Loucy (cell line): ENCODE measurements around the gene RAD21L1.

Experiments used
- H2AFZ ChIP-seq: fragments of 200-600 bp; sonication (generic); 2 replicates; pipeline ENCODE4 v1.6.0; 2016; ENCODE audit warnings: antibody characterized with exemption, mild to moderate bottlenecking, low read length, moderate library complexity
- H3F3A ChIP-seq: fragments of 200-600 bp; 2 replicates; pipeline ENCODE4 v1.6.0; 2016; ENCODE audit warnings: antibody characterized with exemption, low read depth, mild to moderate bottlenecking
- H3K27me3 ChIP-seq: fragments of 200-600 bp; sonication (generic); 2 replicates; pipeline ENCODE4 v1.6.1; 2014; ENCODE audit warnings: low read length, mild to moderate bottlenecking; ENCODE audit not compliant: insufficient read depth, poor library complexity, severe bottlenecking
- H3K36me3 ChIP-seq: fragments of 200-600 bp; sonication (generic); 2 replicates; pipeline ENCODE4 v1.6.1; 2016; ENCODE audit warnings: low read length; ENCODE audit not compliant: insufficient read depth
- H3K4me1 ChIP-seq: fragments of 200-600 bp; sonication (generic); 2 replicates; pipeline ENCODE4 v1.5.1; 2014; ENCODE audit warnings: low read length, mild to moderate bottlenecking; ENCODE audit not compliant: insufficient read depth, poor library complexity, severe bottlenecking
- H3K4me2 ChIP-seq: fragments of 200-600 bp; sonication (generic); 2 replicates; pipeline ENCODE4 v1.6.0; 2014; ENCODE audit warnings: antibody characterized with exemption, low read length, low read depth, mild to moderate bottlenecking; ENCODE audit not compliant: poor library complexity, severe bottlenecking
- H3K4me3 ChIP-seq: fragments of 200-600 bp; sonication (generic); 2 replicates; pipeline ENCODE4 v1.5.1; 2014; ENCODE audit warnings: low read length, mild to moderate bottlenecking, mixed read lengths; ENCODE audit not compliant: poor library complexity, severe bottlenecking
- H3K79me2 ChIP-seq: fragments of 200-600 bp; sonication (generic); 2 replicates; pipeline ENCODE4 v1.6.1; 2014; ENCODE audit warnings: low read length; ENCODE audit not compliant: insufficient read depth
- H3K9ac ChIP-seq: fragments of 200-600 bp; sonication (generic); 2 replicates; pipeline ENCODE4 v1.6.0; 2014; ENCODE audit warnings: mild to moderate bottlenecking, low read depth, low read length, moderate library complexity; ENCODE audit not compliant: poor library complexity, severe bottlenecking
- H3K9me2 ChIP-seq: fragments of 200-600 bp; sonication (generic); replicated peaks from 2 replicates; pipeline ENCODE4 v1.6.1; 2016; ENCODE audit warnings: low read depth, low read length, mixed read lengths
- H3K9me3 ChIP-seq: fragments of 200-600 bp; sonication (generic); 2 replicates; pipeline ENCODE4 v1.6.1; 2014; ENCODE audit warnings: mild to moderate bottlenecking, antibody characterized with exemption, low read length, low read depth; ENCODE audit not compliant: insufficient read depth
- H4K20me1 ChIP-seq: fragments of 200-600 bp; sonication (generic); 2 replicates; pipeline ENCODE4 v1.6.0; 2014; ENCODE audit warnings: antibody characterized with exemption, low read length, mild to moderate bottlenecking; ENCODE audit not compliant: insufficient read depth, poor library complexity, severe bottlenecking
- EZH2phosphoT487 ChIP-seq: fragments of 200-600 bp; IDR thresholded peaks from 2 replicates; pipeline ENCODE4 v1.6.1; 2018; ENCODE audit warnings: antibody characterized with exemption, mild to moderate bottlenecking, moderate library complexity, borderline replicate concordance
- TF ChIP-seq, protein P1 (sequence below): fragments of 200-600 bp; sonication (generic); conservative IDR thresholded peaks from 2 replicates; pipeline ENCODE4 v1.5.1; 2014; ENCODE audit warnings: mild to moderate bottlenecking, antibody characterized with exemption, low read length

RAD21L1 gene

DNA sequence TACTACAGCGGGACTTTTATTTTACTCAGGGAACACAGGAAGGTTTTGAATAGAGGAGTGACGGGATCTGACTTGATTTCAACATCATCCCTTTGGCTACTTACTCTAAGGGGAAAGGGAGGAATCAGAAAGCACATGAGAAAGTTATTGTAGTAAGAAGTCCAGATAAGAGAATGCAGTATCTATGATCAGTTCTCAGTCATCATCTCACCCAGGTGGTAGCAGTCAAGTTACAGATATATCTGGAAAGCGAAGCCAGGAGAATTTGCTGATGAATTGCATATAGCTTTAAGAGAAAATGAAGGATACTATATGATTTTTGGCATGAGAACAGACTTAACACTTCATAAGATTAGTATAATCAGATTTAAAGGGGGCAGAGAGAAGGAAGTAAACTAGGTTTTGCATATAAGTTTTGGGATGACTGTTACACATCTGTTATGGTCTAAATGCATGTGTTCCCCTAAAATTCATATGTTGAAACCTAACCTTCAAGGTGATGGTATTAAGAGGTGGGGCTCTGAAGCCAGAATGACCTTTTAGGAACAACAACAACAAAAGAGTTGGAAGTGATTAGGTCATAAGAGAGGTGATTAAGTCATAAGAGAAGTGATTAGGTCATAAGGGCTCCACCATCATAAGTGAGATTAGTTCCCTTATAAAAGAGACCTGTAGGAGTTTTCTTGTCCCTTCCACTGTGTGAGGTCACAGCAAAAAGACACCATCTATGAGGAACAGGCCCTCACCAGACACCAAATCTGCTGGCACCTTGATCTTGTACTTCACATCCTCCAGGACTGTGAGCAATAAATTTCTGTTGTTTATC lies 6.7 kb downstream of the RAD21L1 start:
- Histone ChIP-seq H3K4me3 (no peak overlapping the region), H2AFZ (no peak overlapping the region), H3K9ac (no peak overlapping the region), H3F3A (no peaks in the 10 kb centered on the region), H3K4me1 (no peaks in the 10 kb centered on the region), H4K20me1 (no peaks in the 10 kb centered on the region), H3K27me3 (no peaks in the 10 kb centered on the region), H3K36me3 (no peaks in the 10 kb centered on the region), H3K4me2 (no peak overlapping the region), H3K79me2 (no peaks in the 10 kb centered on the region), H3K9me3 (no peaks in the 10 kb centered on the region), H3K9me2 (no peaks in the 10 kb centered on the region)
- TF ChIP-seq, protein P1, sequence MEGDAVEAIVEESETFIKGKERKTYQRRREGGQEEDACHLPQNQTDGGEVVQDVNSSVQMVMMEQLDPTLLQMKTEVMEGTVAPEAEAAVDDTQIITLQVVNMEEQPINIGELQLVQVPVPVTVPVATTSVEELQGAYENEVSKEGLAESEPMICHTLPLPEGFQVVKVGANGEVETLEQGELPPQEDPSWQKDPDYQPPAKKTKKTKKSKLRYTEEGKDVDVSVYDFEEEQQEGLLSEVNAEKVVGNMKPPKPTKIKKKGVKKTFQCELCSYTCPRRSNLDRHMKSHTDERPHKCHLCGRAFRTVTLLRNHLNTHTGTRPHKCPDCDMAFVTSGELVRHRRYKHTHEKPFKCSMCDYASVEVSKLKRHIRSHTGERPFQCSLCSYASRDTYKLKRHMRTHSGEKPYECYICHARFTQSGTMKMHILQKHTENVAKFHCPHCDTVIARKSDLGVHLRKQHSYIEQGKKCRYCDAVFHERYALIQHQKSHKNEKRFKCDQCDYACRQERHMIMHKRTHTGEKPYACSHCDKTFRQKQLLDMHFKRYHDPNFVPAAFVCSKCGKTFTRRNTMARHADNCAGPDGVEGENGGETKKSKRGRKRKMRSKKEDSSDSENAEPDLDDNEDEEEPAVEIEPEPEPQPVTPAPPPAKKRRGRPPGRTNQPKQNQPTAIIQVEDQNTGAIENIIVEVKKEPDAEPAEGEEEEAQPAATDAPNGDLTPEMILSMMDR = no peak
- TF ChIP-seq EZH2phosphoT487 = no peak

DNA sequence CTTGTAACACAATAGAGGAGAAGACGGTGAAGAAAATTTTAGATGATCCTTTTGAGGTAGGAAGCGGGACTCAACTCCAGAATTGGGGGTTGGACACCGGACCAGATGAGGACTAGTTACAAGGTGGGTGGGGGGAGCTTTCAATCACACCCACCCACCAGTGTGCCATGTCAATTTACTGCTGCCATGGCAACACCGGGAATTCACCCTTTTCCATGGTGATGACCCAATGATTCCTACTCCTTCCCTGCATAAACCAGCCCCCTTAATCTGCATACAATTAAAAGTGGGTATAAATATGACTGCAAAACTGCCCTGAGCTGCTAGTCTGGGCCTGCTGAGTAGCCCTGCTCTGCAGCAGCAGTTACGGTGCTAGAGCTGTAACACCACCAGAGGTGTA lies 14.7 kb downstream of the RAD21L1 start:
- Histone ChIP-seq H3K36me3 (no peaks in the 10 kb centered on the region), H3K9ac (no peak overlapping the region), H4K20me1 (no peaks in the 10 kb centered on the region), H3K4me1 (no peaks in the 10 kb centered on the region), H3K27me3 (no peaks in the 10 kb centered on the region), H3K79me2 (no peaks in the 10 kb centered on the region), H3K4me3 (no peak overlapping the region), H2AFZ (no peak overlapping the region), H3K9me3 (no peaks in the 10 kb centered on the region), H3K9me2 (no peaks in the 10 kb centered on the region), H3F3A (no peaks in the 10 kb centered on the region), H3K4me2 (no peak overlapping the region)
- TF ChIP-seq, protein P1 = no peak
- TF ChIP-seq EZH2phosphoT487 = no peak

DNA sequence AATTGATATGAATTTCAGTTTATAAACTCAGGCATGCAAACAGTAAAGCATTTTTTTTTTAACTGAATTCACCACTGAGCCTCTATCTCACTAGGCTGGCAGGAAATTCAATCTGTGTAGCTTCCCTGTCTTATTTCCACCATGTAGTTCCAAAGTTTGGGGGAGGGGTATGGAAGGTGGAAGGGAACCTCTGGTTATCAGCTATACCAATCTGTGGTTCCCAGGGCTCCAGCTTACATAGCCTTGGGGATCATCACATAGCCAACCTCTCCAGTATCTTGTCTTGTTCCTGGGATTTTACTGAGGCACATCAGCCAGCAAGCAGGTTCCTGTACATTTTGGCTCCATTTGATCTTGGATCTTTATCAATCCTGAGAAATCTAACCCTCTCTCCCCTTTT lies 15.6 kb downstream of the RAD21L1 start:
- H3K4me3 ChIP-seq = no peak overlapping the region
- H4K20me1 ChIP-seq = no peaks in the 10 kb centered on the region
- H3F3A ChIP-seq = no peaks in the 10 kb centered on the region
- H3K27me3 ChIP-seq = no peaks in the 10 kb centered on the region
- no peaks in the 10 kb centered on the region for H3K36me3 ChIP-seq
- H3K9me2 ChIP-seq = no peaks in the 10 kb centered on the region
- no peak for TF ChIP-seq EZH2phosphoT487
- TF ChIP-seq, protein P1 = no peak
- H3K79me2 ChIP-seq = no peaks in the 10 kb centered on the region
- H3K9ac ChIP-seq = no peak overlapping the region
- no peak overlapping the region for H3K4me2 ChIP-seq
- no peaks in the 10 kb centered on the region for H3K4me1 ChIP-seq
- no peaks in the 10 kb centered on the region for H3K9me3 ChIP-seq
- no peak overlapping the region for H2AFZ ChIP-seq
